ENCODE data around the gene SAV1. TPM values are rescaled to one million over a fixed set of nuclear protein-coding genes. Genes with fewer than 3 reads are reported as not detected.

SAV1 gene
- 10 to 100 TPM; 23.3 to 32.6 (median 30.5) TPM for total RNA-seq (2021; fragmentation: NEBNext Ultra II Directional; extraction: Animal tissue kit (Norgen Biotek cat#: 25700))
- long read RNA-seq, partial matches to known transcripts, result 1 of 11 reads
- long read RNA-seq, other reads (novel, unspliced or antisense), result 9 of 11 reads

DNA sequence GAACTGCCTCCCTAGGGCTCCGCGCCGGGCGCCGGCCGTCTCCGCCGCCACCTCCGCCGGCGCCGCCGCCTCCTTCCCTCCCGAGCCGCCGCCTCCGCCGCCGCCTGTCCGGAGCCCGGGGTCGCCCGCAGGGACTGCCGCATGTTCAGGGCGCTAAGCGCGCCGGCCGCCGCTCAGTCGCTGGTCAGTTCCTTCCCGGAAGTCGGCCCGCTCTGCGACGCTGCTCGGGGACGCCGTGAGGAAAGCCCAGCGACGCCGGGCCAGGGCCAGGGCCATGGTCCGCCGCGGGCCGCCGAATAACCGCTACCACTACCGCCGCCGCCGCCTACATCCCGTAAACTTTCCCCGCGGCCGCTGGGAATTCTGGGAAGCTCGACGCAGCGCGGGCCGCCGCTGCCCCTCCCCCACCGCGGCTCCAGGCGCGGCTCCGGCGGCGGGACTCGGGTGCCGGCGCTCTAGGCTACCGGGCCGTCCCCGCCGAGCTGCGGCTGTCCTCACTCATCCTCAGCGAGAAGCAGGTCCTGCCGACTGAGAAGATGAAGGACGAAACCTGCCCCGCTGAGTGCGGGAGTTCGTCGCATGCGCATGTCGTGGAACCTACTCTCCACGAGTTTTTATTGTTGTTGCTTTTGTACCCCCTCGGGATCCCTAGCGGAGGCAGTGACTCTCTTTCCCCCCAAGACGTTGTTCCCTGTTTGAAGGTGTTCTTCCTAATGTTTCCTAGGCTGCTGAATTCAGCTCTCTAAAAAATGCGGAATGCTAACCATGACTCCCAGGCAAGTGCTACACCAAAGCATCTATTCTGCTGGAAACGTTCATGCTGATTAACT, at the start of gene SAV1:
TSS of gene SAV1 (minus strand) at position 311 of the 830 bp plus-strand sequence. CDS start 339 bp downstream, outside the sequence.
- H3K36me3 Mint-ChIP-seq (ENCODE audit: low read depth), result peaks cover 20% of the 10 kb centered on the region
- no peaks in the 10 kb centered on the region; the same call in 1 of the 2 replicates for H3K27me3 Mint-ChIP-seq (ENCODE audit: insufficient read depth)
- TF ChIP-seq, protein P1, sequence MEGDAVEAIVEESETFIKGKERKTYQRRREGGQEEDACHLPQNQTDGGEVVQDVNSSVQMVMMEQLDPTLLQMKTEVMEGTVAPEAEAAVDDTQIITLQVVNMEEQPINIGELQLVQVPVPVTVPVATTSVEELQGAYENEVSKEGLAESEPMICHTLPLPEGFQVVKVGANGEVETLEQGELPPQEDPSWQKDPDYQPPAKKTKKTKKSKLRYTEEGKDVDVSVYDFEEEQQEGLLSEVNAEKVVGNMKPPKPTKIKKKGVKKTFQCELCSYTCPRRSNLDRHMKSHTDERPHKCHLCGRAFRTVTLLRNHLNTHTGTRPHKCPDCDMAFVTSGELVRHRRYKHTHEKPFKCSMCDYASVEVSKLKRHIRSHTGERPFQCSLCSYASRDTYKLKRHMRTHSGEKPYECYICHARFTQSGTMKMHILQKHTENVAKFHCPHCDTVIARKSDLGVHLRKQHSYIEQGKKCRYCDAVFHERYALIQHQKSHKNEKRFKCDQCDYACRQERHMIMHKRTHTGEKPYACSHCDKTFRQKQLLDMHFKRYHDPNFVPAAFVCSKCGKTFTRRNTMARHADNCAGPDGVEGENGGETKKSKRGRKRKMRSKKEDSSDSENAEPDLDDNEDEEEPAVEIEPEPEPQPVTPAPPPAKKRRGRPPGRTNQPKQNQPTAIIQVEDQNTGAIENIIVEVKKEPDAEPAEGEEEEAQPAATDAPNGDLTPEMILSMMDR (IDR thresholded peaks at IDR 0.05), result 0 out of 2 replicates have a peak, but pooled peaks have one; percentile 5
- no peaks in the 10 kb centered on the region for H3K9me3 Mint-ChIP-seq
- DNase-seq, result peak; percentile 87
- no peak within 1 kb of the TSS; the same call in 1 of the 2 replicates for H3K27ac Mint-ChIP-seq
- H3K4me1 Mint-ChIP-seq (ENCODE audit: low read depth), result peaks cover 14% of the 10 kb centered on the region
- H3K4me3 Mint-ChIP-seq, result no peak within 1 kb of the TSS

DNA sequence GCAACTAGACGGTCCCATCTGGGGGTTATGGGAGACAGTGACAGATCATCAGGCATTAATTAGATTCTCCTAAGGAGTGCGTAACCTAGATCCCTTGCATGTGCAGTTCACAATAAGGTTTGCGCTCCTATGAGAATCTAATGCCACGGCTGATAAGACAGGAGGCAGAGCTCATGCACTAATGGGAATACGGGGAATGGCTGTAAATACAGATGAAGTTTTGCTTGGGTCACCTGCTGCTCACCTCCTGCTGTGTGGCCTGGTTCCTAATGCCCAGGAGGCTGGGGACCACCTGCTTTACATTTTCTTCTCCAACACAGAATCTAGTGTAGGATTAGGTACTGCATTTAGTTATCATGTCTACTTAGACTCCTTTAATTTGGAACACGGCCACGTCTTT, 49.7 kb upstream of the SAV1 start:
- Mint-ChIP-seq H3K36me3 (ENCODE audit: low read depth) (no peaks in the 10 kb centered on the region), H3K9me3 (no peaks in the 10 kb centered on the region), H3K27me3 (ENCODE audit: insufficient read depth) (no peaks in the 10 kb centered on the region; the same call in 1 of the 2 replicates), H3K27ac (no peak overlapping the region), H3K4me1 (ENCODE audit: low read depth) (peaks cover 8% of the 10 kb centered on the region), H3K4me3 (no peak overlapping the region)
- TF ChIP-seq, protein P1 (IDR thresholded peaks at IDR 0.05), result no peak
- DNase-seq, result no peak

DNA sequence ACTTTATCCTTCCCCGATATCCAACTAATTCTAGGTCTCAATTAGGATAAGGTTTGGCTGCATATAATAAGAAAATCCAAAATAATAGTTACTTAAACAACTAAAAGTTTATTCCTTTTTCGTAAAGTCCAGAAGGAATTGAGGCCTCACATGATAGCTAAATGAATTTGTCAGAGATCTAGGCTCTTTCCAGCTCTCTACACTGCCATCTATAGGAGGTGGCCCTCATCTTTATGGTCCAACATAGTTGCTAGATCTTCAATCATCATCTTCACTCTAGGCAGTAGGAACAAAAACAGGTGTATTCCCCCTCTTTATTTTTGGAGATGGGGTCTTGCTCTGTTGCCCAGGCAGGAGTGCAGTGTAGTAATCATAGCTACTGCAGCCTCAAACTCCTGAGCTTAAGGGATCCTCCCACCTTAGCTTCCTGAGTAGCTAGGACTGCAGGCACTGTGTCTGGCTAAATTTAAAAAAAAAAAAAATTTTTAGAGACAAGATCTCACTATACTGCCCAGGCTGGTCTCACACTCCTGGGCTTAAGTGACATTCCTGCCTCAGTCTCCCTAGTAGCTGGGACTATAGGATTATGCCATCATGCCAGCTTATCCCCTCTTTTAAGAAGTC, 46.5 kb upstream of the SAV1 start:
- H3K27ac Mint-ChIP-seq, result no peak overlapping the region
- no peaks in the 10 kb centered on the region for H3K4me1 Mint-ChIP-seq (ENCODE audit: low read depth)
- no peaks in the 10 kb centered on the region for H3K36me3 Mint-ChIP-seq (ENCODE audit: low read depth)
- DNase-seq, result peak; percentile 45
- no peak overlapping the region for H3K4me3 Mint-ChIP-seq
- TF ChIP-seq, protein P1 (IDR thresholded peaks at IDR 0.05), result peak; percentile 80
- no peaks in the 10 kb centered on the region; the same call in 1 of the 2 replicates for H3K27me3 Mint-ChIP-seq (ENCODE audit: insufficient read depth)
- H3K9me3 Mint-ChIP-seq, result no peaks in the 10 kb centered on the region

DNA sequence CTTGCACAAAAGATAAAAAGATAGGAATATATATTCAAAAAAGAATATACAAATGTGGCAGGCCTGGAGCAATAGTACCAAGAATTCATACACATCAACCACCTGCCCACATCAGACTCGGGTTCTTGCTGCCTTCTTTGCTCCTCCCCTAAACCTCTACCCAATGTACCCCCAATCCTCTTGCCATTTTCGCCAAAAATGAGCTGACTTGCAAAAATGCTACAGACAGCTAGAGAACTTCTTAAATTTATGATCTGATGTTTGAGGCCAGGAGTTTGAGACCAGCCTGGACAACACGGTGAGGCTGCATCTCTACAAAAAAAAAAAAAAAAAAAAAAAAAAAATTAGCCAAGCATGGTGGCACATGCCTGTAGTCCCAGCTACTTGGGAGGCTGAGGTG, 42.9 kb upstream of the SAV1 start:
- DNase-seq, result no peak
- H3K27ac Mint-ChIP-seq, result no peak overlapping the region
- H3K9me3 Mint-ChIP-seq, result no peaks in the 10 kb centered on the region
- no peak overlapping the region for H3K4me3 Mint-ChIP-seq
- no peaks in the 10 kb centered on the region for H3K36me3 Mint-ChIP-seq (ENCODE audit: low read depth)
- no peaks in the 10 kb centered on the region; the same call in 1 of the 2 replicates for H3K27me3 Mint-ChIP-seq (ENCODE audit: insufficient read depth)
- TF ChIP-seq, protein P1 (IDR thresholded peaks at IDR 0.05), result no peak
- no peaks in the 10 kb centered on the region for H3K4me1 Mint-ChIP-seq (ENCODE audit: low read depth)

DNA sequence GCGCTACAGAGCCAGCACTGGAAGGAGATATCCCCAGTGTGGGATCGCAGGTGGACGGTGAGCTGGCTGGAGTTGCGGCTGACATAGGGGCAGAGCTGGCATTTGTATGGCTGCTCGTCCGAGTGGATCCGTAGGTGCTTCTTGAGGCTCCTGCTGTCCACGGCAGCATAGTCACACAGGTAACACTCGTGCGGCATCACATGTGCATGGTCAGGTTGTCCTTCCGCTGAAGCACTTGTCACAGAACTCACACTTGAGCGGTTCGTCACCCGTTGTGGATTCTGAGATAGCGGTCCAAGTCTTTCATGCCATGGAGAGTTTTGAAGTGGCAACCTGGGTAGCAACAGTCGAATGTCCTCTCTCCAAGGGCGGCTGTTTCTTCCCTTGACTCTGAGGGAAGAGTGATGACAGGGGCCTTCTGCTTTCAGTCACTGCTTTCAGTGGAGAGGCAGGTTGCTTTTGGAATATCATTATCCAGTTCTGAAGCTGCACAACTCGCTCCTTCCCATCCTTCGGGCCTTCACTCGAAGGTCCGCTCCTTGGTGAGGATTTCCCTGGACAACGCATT, 37.0 kb upstream of the SAV1 start:
- H3K27me3 Mint-ChIP-seq (ENCODE audit: insufficient read depth), result peaks cover 14% of the 10 kb centered on the region
- H3K36me3 Mint-ChIP-seq (ENCODE audit: low read depth), result peaks cover 7% of the 10 kb centered on the region; the same call in 1 of the 2 replicates
- H3K9me3 Mint-ChIP-seq, result no peaks in the 10 kb centered on the region; the same call in 1 of the 2 replicates
- H3K27ac Mint-ChIP-seq, result no peak overlapping the region
- TF ChIP-seq, protein P1 (IDR thresholded peaks at IDR 0.05), result no peak
- DNase-seq, result no peak
- no peak overlapping the region for H3K4me3 Mint-ChIP-seq
- H3K4me1 Mint-ChIP-seq (ENCODE audit: low read depth), result no peaks in the 10 kb centered on the region

Data from HFFc6 (cell line).